ENCODE data around the gene INCENP. TPM values are rescaled to one million over a fixed set of nuclear protein-coding genes. Genes with fewer than 3 reads are reported as not detected.

INCENP gene
- total RNA-seq, 2 experiments from 2014 or later: 142 to 153 TPM

- Mint-ChIP-seq H3K36me3 (peaks cover 34% of the 10 kb centered on the region), H3K4me1 (peaks cover 28% of the 10 kb centered on the region), H3K27me3 (no peaks in the 10 kb centered on the region), H3K27ac (no peak overlapping the region), H3K4me3 (no peak overlapping the region), H3K9me3 (no peaks in the 10 kb centered on the region)
- ATAC-seq (ENCODE audit: low read depth) (no peak), DNase-seq (no peak)
- POLR2A ChIA-PET: no interaction called here
These were observed 4.3 kb downstream of the INCENP start for GRCh38 chr11:62127941-62128770.

- no peak overlapping the region for H3K4me3 Mint-ChIP-seq
- H3K36me3 Mint-ChIP-seq: peaks cover 34% of the 10 kb centered on the region
- ATAC-seq (ENCODE audit: low read depth): no peak
- no peak for DNase-seq
- POLR2A ChIA-PET: no interaction called here
- no peak overlapping the region for H3K27ac Mint-ChIP-seq
- H3K4me1 Mint-ChIP-seq: peaks cover 25% of the 10 kb centered on the region
- H3K9me3 Mint-ChIP-seq: no peaks in the 10 kb centered on the region
- H3K27me3 Mint-ChIP-seq: no peaks in the 10 kb centered on the region
These were observed 5.0 kb downstream of the INCENP start for GRCh38 chr11:62128835-62129234.

- no peak overlapping the region for H3K27ac Mint-ChIP-seq
- no peak overlapping the region for H3K4me3 Mint-ChIP-seq
- ATAC-seq (ENCODE audit: low read depth) (no peak), DNase-seq (no peak)
- POLR2A ChIA-PET: no interaction called here
- H3K27me3 Mint-ChIP-seq: no peaks in the 10 kb centered on the region
- no peaks in the 10 kb centered on the region for H3K9me3 Mint-ChIP-seq
- peaks cover 26% of the 10 kb centered on the region for H3K4me1 Mint-ChIP-seq
- H3K36me3 Mint-ChIP-seq: peaks cover 33% of the 10 kb centered on the region
These were observed 5.9 kb downstream of the INCENP start for GRCh38 chr11:62129590-62130282.

GRCh38 chr11:62130283-62131169 is 6.7 kb downstream of the INCENP start:
- peaks cover 32% of the 10 kb centered on the region for H3K36me3 Mint-ChIP-seq
- POLR2A ChIA-PET: no interaction called here
- no peak for ATAC-seq (ENCODE audit: low read depth)
- peaks cover 20% of the 10 kb centered on the region for H3K4me1 Mint-ChIP-seq
- H3K27ac Mint-ChIP-seq: no peak overlapping the region
- H3K9me3 Mint-ChIP-seq: no peaks in the 10 kb centered on the region
- H3K4me3 Mint-ChIP-seq: no peak overlapping the region
- H3K27me3 Mint-ChIP-seq: no peaks in the 10 kb centered on the region
- no peak for DNase-seq

GRCh38 chr11:62131170-62131464 is 7.3 kb downstream of the INCENP start:
- DNase-seq (no peak), ATAC-seq (ENCODE audit: low read depth) (no peak)
- Mint-ChIP-seq H3K9me3 (no peaks in the 10 kb centered on the region), H3K27me3 (no peaks in the 10 kb centered on the region), H3K36me3 (peaks cover 32% of the 10 kb centered on the region), H3K4me3 (no peak overlapping the region), H3K4me1 (peaks cover 14% of the 10 kb centered on the region), H3K27ac (no peak overlapping the region)
- POLR2A ChIA-PET: no interaction called here

- Mint-ChIP-seq H3K4me3 (no peak overlapping the region), H3K4me1 (peaks cover 15% of the 10 kb centered on the region), H3K27me3 (no peaks in the 10 kb centered on the region), H3K27ac (no peak overlapping the region), H3K9me3 (no peaks in the 10 kb centered on the region), H3K36me3 (peaks cover 36% of the 10 kb centered on the region)
- DNase-seq (no peak), ATAC-seq (ENCODE audit: low read depth) (no peak)
- POLR2A ChIA-PET: interaction anchor here (0.6 kb wide), 1 partner anchor 265 kb away, joined by 3 read pairs; no protein-coding TSS in a partner anchor
These were observed 8.4 kb downstream of the INCENP start for GRCh38 chr11:62132191-62132590.

- Mint-ChIP-seq H3K9me3 (no peaks in the 10 kb centered on the region), H3K36me3 (peaks cover 33% of the 10 kb centered on the region), H3K27me3 (no peaks in the 10 kb centered on the region), H3K4me3 (no peak overlapping the region), H3K4me1 (peaks cover 12% of the 10 kb centered on the region), H3K27ac (no peak overlapping the region)
- DNase-seq: no peak
- POLR2A ChIA-PET: no interaction called here
- ATAC-seq (ENCODE audit: low read depth): no peak
These were observed 9.0 kb downstream of the INCENP start for GRCh38 chr11:62132689-62133293.

GRCh38 chr11:62133328-62134065 is 9.7 kb downstream of the INCENP start:
- no peaks in the 10 kb centered on the region for H3K9me3 Mint-ChIP-seq
- POLR2A ChIA-PET: interaction anchor here (0.7 kb wide), 1 partner anchor 23 kb away, joined by 3 read pairs; no protein-coding TSS in a partner anchor
- H3K27ac Mint-ChIP-seq: no peak overlapping the region
- no peaks in the 10 kb centered on the region for H3K27me3 Mint-ChIP-seq
- peaks cover 33% of the 10 kb centered on the region for H3K36me3 Mint-ChIP-seq
- DNase-seq (no peak), ATAC-seq (ENCODE audit: low read depth) (no peak)
- no peak overlapping the region for H3K4me3 Mint-ChIP-seq
- peaks cover 12% of the 10 kb centered on the region for H3K4me1 Mint-ChIP-seq

GRCh38 chr11:62137276-62137861 is 13.6 kb downstream of the INCENP start:
- H3K4me3 Mint-ChIP-seq: no peak overlapping the region
- DNase-seq: no peak
- POLR2A ChIA-PET: no interaction called here
- H3K4me1 Mint-ChIP-seq: peaks cover 6% of the 10 kb centered on the region
- ATAC-seq (ENCODE audit: low read depth): no peak
- no peak overlapping the region for H3K27ac Mint-ChIP-seq
- H3K9me3 Mint-ChIP-seq: no peaks in the 10 kb centered on the region
- peaks cover 18% of the 10 kb centered on the region for H3K36me3 Mint-ChIP-seq
- H3K27me3 Mint-ChIP-seq: no peaks in the 10 kb centered on the region

GRCh38 chr11:62137881-62138629 is 14.2 kb downstream of the INCENP start:
- no peak for DNase-seq
- no peak for ATAC-seq (ENCODE audit: low read depth)
- H3K27me3 Mint-ChIP-seq: no peaks in the 10 kb centered on the region
- peaks cover 17% of the 10 kb centered on the region for H3K36me3 Mint-ChIP-seq
- peaks cover 5% of the 10 kb centered on the region for H3K4me1 Mint-ChIP-seq
- H3K9me3 Mint-ChIP-seq: no peaks in the 10 kb centered on the region
- POLR2A ChIA-PET: interaction anchor here (0.6 kb wide), 1 partner anchor 270 kb away, joined by 3 read pairs; no protein-coding TSS in a partner anchor
- H3K27ac Mint-ChIP-seq: no peak overlapping the region
- no peak overlapping the region for H3K4me3 Mint-ChIP-seq

- Mint-ChIP-seq H3K9me3 (no peaks in the 10 kb centered on the region), H3K27me3 (no peaks in the 10 kb centered on the region), H3K4me3 (no peak overlapping the region), H3K27ac (no peak overlapping the region), H3K4me1 (peaks cover 5% of the 10 kb centered on the region), H3K36me3 (peaks cover 17% of the 10 kb centered on the region)
- ATAC-seq (ENCODE audit: low read depth) (no peak), DNase-seq (peak; percentile 14)
- POLR2A ChIA-PET: interaction anchor here (0.6 kb wide), 1 partner anchor 270 kb away, joined by 3 read pairs; no protein-coding TSS in a partner anchor
These were observed 15.0 kb downstream of the INCENP start for GRCh38 chr11:62138630-62139425.

All from activated naive CD8-positive, alpha-beta T cell treated with anti-CD3 and anti-CD28 coated beads, Interleukin-2, amount 10 ng/mL, durations not matched to agents 7 days and 5 days (primary cell).